ENCODE results near the gene RIOK3.

DNA sequence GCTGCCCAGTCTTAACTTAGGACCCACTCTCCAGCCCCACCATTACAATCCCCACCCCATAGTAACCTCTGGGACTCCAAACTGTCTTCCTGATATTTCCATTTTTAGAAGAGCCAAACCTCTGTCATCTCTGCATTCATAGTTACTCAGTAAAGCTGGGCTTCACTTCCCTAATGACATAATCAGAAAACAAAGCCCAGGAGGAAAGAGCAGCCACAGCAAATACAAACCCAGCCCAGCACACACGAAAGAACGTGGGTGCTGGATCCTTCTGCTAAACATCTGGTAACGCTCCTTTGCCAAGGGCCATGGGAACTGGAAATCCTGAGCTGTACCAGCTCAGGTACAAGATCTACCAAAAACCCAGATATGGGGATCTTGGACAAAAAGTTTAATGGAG is 36.8 kb upstream of the RIOK3 start:
- TF ChIP-seq, protein P1, sequence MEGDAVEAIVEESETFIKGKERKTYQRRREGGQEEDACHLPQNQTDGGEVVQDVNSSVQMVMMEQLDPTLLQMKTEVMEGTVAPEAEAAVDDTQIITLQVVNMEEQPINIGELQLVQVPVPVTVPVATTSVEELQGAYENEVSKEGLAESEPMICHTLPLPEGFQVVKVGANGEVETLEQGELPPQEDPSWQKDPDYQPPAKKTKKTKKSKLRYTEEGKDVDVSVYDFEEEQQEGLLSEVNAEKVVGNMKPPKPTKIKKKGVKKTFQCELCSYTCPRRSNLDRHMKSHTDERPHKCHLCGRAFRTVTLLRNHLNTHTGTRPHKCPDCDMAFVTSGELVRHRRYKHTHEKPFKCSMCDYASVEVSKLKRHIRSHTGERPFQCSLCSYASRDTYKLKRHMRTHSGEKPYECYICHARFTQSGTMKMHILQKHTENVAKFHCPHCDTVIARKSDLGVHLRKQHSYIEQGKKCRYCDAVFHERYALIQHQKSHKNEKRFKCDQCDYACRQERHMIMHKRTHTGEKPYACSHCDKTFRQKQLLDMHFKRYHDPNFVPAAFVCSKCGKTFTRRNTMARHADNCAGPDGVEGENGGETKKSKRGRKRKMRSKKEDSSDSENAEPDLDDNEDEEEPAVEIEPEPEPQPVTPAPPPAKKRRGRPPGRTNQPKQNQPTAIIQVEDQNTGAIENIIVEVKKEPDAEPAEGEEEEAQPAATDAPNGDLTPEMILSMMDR (IDR thresholded peaks at IDR 0.05; ENCODE audit: insufficient read depth, low read length, poor library complexity, severe bottlenecking) = no peak
- TF ChIP-seq EZH2phosphoT487 (conservative IDR thresholded peaks at IDR 0.05; ENCODE audit: low read length) = no peak

Measured in SU-DHL-6 (cell line).